ENCODE measurements around the gene AOAH.

AOAH gene, protein sequence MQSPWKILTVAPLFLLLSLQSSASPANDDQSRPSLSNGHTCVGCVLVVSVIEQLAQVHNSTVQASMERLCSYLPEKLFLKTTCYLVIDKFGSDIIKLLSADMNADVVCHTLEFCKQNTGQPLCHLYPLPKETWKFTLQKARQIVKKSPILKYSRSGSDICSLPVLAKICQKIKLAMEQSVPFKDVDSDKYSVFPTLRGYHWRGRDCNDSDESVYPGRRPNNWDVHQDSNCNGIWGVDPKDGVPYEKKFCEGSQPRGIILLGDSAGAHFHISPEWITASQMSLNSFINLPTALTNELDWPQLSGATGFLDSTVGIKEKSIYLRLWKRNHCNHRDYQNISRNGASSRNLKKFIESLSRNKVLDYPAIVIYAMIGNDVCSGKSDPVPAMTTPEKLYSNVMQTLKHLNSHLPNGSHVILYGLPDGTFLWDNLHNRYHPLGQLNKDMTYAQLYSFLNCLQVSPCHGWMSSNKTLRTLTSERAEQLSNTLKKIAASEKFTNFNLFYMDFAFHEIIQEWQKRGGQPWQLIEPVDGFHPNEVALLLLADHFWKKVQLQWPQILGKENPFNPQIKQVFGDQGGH

DNA sequence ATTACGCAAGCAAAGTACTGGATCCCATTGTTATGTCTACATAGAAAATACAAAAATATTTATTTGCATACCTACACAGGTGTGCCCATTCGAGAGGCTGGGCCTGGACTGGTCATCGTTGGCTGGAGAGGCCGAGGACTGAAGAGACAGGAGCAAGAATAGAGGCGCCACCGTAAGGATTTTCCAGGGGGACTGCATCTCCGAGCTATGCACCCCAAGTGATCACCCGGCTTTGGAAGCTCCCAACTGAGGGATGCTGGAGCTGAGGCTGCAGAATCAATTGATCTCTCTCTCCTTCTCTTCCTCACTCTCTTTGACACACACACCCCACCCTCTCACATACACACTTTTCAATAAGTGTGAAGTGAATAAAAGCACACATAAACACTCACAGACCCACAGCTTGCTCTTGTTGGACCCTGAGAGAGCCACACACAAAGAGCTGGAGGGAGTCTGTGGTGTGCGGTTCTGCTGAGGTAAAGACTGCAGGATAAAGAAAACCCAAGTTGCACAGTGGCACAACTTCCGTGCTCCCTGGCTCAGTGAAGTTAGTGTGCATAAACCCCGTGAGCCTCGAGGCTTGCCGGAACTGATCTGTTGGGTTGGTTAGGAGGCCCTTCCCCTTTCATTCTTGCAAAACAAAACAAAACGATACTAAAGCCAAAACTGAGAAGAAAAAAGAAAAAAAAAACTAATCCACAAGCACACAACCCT is at the start of gene AOAH:
TSS of gene AOAH (minus strand) at position 544 of the 714 bp plus-strand sequence. CDS start at position 198, 346 bp downstream.
- H3K27ac ChIP-seq = no peak within 1 kb of the TSS
- no peaks in the 10 kb centered on the region for H3K27me3 ChIP-seq (replicated peaks)
- DNase-seq = no peak
- H3K4me3 ChIP-seq (ENCODE audit: low read depth, low read length) = no peak within 1 kb of the TSS
- TF ChIP-seq, protein P1, sequence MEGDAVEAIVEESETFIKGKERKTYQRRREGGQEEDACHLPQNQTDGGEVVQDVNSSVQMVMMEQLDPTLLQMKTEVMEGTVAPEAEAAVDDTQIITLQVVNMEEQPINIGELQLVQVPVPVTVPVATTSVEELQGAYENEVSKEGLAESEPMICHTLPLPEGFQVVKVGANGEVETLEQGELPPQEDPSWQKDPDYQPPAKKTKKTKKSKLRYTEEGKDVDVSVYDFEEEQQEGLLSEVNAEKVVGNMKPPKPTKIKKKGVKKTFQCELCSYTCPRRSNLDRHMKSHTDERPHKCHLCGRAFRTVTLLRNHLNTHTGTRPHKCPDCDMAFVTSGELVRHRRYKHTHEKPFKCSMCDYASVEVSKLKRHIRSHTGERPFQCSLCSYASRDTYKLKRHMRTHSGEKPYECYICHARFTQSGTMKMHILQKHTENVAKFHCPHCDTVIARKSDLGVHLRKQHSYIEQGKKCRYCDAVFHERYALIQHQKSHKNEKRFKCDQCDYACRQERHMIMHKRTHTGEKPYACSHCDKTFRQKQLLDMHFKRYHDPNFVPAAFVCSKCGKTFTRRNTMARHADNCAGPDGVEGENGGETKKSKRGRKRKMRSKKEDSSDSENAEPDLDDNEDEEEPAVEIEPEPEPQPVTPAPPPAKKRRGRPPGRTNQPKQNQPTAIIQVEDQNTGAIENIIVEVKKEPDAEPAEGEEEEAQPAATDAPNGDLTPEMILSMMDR (IDR thresholded peaks at IDR 0.05; ENCODE audit: low read depth, low read length, missing control alignments) = no peak
- in situ Hi-C loops (cut with HindIII; ENCODE audit: low pct_ligation_motif_present, low sequenced_read_pairs) = no loop called here
- H3K36me3 ChIP-seq (replicated peaks) = no peaks in the 10 kb centered on the region

DNA sequence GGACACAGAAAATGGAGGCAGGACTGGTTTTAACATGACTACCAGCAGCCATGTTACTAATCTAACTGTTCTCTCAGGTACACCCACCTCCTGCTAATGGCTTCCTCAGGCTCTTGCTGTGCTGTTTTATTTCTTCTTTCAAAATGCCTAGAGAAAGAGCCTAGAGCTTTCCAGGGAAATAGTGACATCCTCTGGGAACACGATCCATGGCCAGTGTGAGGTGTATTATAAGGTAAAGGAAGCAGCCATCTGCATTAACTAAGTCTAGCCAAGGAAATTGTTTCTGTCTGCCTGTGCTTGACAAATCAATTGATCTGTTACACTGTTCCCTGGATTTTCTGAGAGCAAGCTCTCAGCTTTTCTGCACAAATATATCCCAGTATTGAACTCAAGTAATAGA is 42.2 kb upstream of the AOAH start:
- no peak overlapping the region for H3K27ac ChIP-seq
- H3K4me3 ChIP-seq (ENCODE audit: low read depth, low read length) = no peak overlapping the region
- TF ChIP-seq, protein P1 (IDR thresholded peaks at IDR 0.05; ENCODE audit: low read depth, low read length, missing control alignments) = no peak
- in situ Hi-C loops (cut with HindIII; ENCODE audit: low pct_ligation_motif_present, low sequenced_read_pairs) = no loop called here
- no peaks in the 10 kb centered on the region for H3K27me3 ChIP-seq (replicated peaks)
- no peaks in the 10 kb centered on the region for H3K36me3 ChIP-seq (replicated peaks)
- DNase-seq = no peak

DNA sequence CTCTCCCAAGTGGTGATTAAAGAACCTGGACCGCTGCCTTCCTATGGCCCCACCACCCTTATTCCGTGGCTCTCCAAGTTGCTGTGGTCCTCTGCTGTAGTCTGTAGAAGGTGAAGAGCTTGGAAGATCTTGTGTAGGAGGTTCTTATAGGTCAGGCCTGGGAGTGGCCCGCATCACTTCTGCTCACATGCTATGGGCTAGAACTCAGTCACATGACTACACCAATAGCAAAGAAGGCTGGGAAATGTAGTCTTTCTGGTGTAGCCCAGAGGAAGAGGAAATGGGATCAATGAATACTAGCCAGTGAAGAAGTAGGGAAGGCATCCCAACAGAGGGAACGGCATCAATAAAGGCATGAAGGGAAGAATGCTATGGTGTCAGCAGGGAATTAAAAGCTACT is 41.3 kb upstream of the AOAH start:
- TF ChIP-seq, protein P1 (IDR thresholded peaks at IDR 0.05; ENCODE audit: low read depth, low read length, missing control alignments) = no peak
- DNase-seq = no peak
- Histone ChIP-seq H3K27ac (no peak overlapping the region), H3K27me3 (replicated peaks) (no peaks in the 10 kb centered on the region), H3K4me3 (ENCODE audit: low read depth, low read length) (no peak overlapping the region), H3K36me3 (replicated peaks) (no peaks in the 10 kb centered on the region)
- in situ Hi-C loops (cut with HindIII; ENCODE audit: low pct_ligation_motif_present, low sequenced_read_pairs) = no loop called here

DNA sequence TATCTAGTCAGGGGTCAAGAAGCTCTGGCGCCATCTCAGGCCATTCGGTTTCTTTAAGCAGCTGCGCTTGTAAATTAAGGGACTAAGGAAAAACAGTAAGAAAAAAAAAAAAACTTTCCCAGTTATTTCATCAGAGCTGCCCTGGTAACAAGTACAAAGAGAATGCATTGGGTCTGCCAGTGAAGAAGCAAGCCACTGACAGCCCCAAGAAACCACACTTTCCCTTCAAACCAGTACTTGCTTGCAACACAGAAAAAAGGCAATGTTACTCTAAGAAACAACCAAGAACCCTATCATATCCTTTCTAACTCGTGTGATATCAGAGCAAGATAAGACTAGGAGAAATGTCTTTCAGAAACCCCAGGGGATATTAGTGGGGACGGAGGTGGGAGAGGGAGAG is 40.6 kb upstream of the AOAH start:
- no peaks in the 10 kb centered on the region for H3K36me3 ChIP-seq (replicated peaks)
- no peak for DNase-seq
- TF ChIP-seq, protein P1 (IDR thresholded peaks at IDR 0.05; ENCODE audit: low read depth, low read length, missing control alignments) = no peak
- no peak overlapping the region for H3K4me3 ChIP-seq (ENCODE audit: low read depth, low read length)
- no peak overlapping the region for H3K27ac ChIP-seq
- in situ Hi-C loops (cut with HindIII; ENCODE audit: low pct_ligation_motif_present, low sequenced_read_pairs) = no loop called here
- no peaks in the 10 kb centered on the region for H3K27me3 ChIP-seq (replicated peaks)

DNA sequence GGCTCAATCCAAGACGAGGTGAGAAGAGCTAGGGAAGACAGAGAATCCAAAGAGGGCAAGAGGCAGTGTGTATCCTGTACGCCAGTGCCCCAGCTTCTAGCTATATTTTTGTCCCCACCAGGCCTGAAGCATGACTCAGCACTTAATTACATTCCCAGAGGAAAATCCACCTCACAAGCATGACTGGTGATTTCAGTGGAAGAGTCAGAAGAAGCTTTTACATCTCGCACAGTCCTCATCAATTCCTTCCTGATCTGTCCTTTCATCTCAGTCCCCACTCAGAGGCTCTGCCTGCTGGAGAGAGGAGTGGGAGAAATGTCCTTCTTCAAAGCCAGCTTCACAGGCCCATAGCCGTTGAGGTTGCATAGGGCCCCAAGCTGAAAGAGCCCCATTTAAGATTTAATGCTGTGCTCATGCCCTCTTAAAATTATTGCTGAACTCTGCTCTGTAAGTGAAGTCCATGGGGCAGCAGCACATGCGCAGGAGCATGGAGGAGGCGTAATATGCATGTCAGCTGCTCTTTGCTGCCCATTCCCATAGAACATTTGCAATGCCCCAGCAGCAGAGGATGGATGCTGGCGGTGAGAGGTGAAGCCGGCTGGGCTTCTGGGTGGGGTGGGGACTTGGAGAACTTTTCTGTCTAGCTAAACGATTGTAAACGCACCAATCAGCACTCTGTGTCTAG is 39.0 kb upstream of the AOAH start:
- no peak overlapping the region for H3K4me3 ChIP-seq (ENCODE audit: low read depth, low read length)
- H3K27ac ChIP-seq = no peak overlapping the region
- H3K36me3 ChIP-seq (replicated peaks) = no peaks in the 10 kb centered on the region
- no peaks in the 10 kb centered on the region for H3K27me3 ChIP-seq (replicated peaks)
- TF ChIP-seq, protein P1 (IDR thresholded peaks at IDR 0.05; ENCODE audit: low read depth, low read length, missing control alignments) = no peak
- in situ Hi-C loops (cut with HindIII; ENCODE audit: low pct_ligation_motif_present, low sequenced_read_pairs) = no loop called here
- no peak for DNase-seq

Data from brain microvascular endothelial cell (primary cell).